ENCODE results near the gene ATOX1. TPM values are rescaled to one million over a fixed set of nuclear protein-coding genes. Genes with fewer than 3 reads are reported as not detected.
"Not testable (repeated sequence)": the region's sequence is repeated elsewhere in the genome, so short reads cannot be mapped to it uniquely, and the experiment has no call there.

The ATOX1 gene
- polyA plus RNA-seq, 6 donors from 2014 or later = 51.7 to 74.8 (median 59.4) TPM

- Mint-ChIP-seq H3K36me3 (peaks cover 2 to 9% of the 10 kb centered on the region in 2 donors), H3K27ac (peak overlapping the region in 1 of 6 donors; percentile 90), H3K4me3 (no peak overlapping the region), H3K27me3 (no peaks in the 10 kb centered on the region), H3K9me3 (no peaks in the 10 kb centered on the region), H3K4me1 (peaks cover 4 to 15% (median 7%) of the 10 kb centered on the region in 3 donors)
- DNase-seq (no peak), ATAC-seq (ENCODE audit: low read depth in 2 of 2) (no peak)
Measured at GRCh38 chr5:151737431-151737830, 21.0 kb downstream of the ATOX1 start.

- no peaks in the 10 kb centered on the region for H3K27me3 Mint-ChIP-seq
- H3K4me3 Mint-ChIP-seq = no peak overlapping the region
- no peak overlapping the region for H3K27ac Mint-ChIP-seq
- peaks cover 0 to 6% of the 10 kb centered on the region in 2 donors for H3K36me3 Mint-ChIP-seq
- peaks cover 1 to 10% (median 4%) of the 10 kb centered on the region in 3 donors for H3K4me1 Mint-ChIP-seq
- ATAC-seq (ENCODE audit: low read depth in 2 of 2) (no peak), DNase-seq (no peak)
- H3K9me3 Mint-ChIP-seq = no peaks in the 10 kb centered on the region
Measured at GRCh38 chr5:151735646-151736045, 22.8 kb downstream of the ATOX1 start.

GRCh38 chr5:151734064-151734408 is 24.4 kb downstream of the ATOX1 start:
- DNase-seq (no peak), ATAC-seq (ENCODE audit: low read depth in 2 of 2) (no peak)
- Mint-ChIP-seq H3K27ac (no peak overlapping the region), H3K27me3 (no peaks in the 10 kb centered on the region), H3K4me3 (no peak overlapping the region), H3K9me3 (peaks cover 0 to 15% (median 10%) of the 10 kb centered on the region in 7 donors), H3K4me1 (no peaks in the 10 kb centered on the region), H3K36me3 (peaks cover 12 to 18% of the 10 kb centered on the region in 2 donors)

- Mint-ChIP-seq H3K9me3 (peaks cover 0 to 15% (median 10%) of the 10 kb centered on the region in 7 donors), H3K4me3 (no peak overlapping the region), H3K36me3 (peaks cover 13 to 18% of the 10 kb centered on the region in 2 donors), H3K4me1 (no peaks in the 10 kb centered on the region), H3K27me3 (no peaks in the 10 kb centered on the region), H3K27ac (no peak overlapping the region)
- DNase-seq (no peak), ATAC-seq (ENCODE audit: low read depth in 2 of 2) (no peak)
Measured at GRCh38 chr5:151733358-151734063, 24.9 kb downstream of the ATOX1 start.

- peaks cover 0 to 15% (median 10%) of the 10 kb centered on the region in 7 donors for H3K9me3 Mint-ChIP-seq
- H3K4me1 Mint-ChIP-seq = no peaks in the 10 kb centered on the region
- no peak overlapping the region for H3K27ac Mint-ChIP-seq
- peaks cover 18 to 20% of the 10 kb centered on the region in 2 donors for H3K36me3 Mint-ChIP-seq
- no peak for DNase-seq
- no peak for ATAC-seq (ENCODE audit: low read depth in 2 of 2)
- no peak overlapping the region for H3K4me3 Mint-ChIP-seq
- no peaks in the 10 kb centered on the region for H3K27me3 Mint-ChIP-seq
Measured at GRCh38 chr5:151730381-151730780, 28.1 kb downstream of the ATOX1 start.

GRCh38 chr5:151729597-151729996 is 28.8 kb downstream of the ATOX1 start:
- Mint-ChIP-seq H3K36me3 (peaks cover 18 to 20% of the 10 kb centered on the region in 2 donors), H3K27ac (peak overlapping the region in 1 of 6 donors; percentile 63), H3K4me3 (peak overlapping the region in 1 of 8 donors; percentile 22), H3K9me3 (peaks cover 0 to 15% (median 10%) of the 10 kb centered on the region in 7 donors)
- not testable (repeated sequence) for H3K4me1 Mint-ChIP-seq; H3K27me3 Mint-ChIP-seq; ATAC-seq (ENCODE audit: low read depth in 2 of 2); DNase-seq

GRCh38 chr5:151724360-151724759 is 34.1 kb downstream of the ATOX1 start:
- H3K27me3 Mint-ChIP-seq = no peaks in the 10 kb centered on the region
- ATAC-seq (ENCODE audit: low read depth in 2 of 2) (no peak), DNase-seq (no peak)
- no peak overlapping the region for H3K27ac Mint-ChIP-seq
- peaks cover 18 to 34% (median 34%) of the 10 kb centered on the region in 3 donors for H3K4me1 Mint-ChIP-seq
- no peak overlapping the region for H3K4me3 Mint-ChIP-seq
- H3K36me3 Mint-ChIP-seq = peaks cover 3 to 11% of the 10 kb centered on the region in 2 donors
- peaks cover 0 to 3% (median 2%) of the 10 kb centered on the region in 7 donors for H3K9me3 Mint-ChIP-seq

- Mint-ChIP-seq H3K27ac (no peak overlapping the region), H3K27me3 (peaks cover 0 to 2% (median 0%) of the 10 kb centered on the region in 3 donors), H3K9me3 (no peaks in the 10 kb centered on the region), H3K4me1 (peaks cover 18 to 34% (median 34%) of the 10 kb centered on the region in 3 donors), H3K4me3 (no peak overlapping the region), H3K36me3 (peaks cover under 1 to 4% of the 10 kb centered on the region in 2 donors)
- no peak for DNase-seq
- no peak for ATAC-seq (ENCODE audit: low read depth in 2 of 2)
Measured at GRCh38 chr5:151722546-151722945, 35.9 kb downstream of the ATOX1 start.

- DNase-seq = no peak
- peak; percentile 23 for ATAC-seq (ENCODE audit: low read depth in 2 of 2)
- no peaks in the 10 kb centered on the region for H3K9me3 Mint-ChIP-seq
- peaks cover 0 to 4% of the 10 kb centered on the region in 2 donors for H3K36me3 Mint-ChIP-seq
- H3K27me3 Mint-ChIP-seq = peaks cover 0 to 5% (median 0%) of the 10 kb centered on the region in 3 donors
- H3K4me3 Mint-ChIP-seq = peak overlapping the region in 1 of 8 donors; percentile 21
- peak overlapping the region in 3 of 6 donors; percentile 8 to 52 (median 49) for H3K27ac Mint-ChIP-seq
- H3K4me1 Mint-ChIP-seq = peaks cover 18 to 36% (median 34%) of the 10 kb centered on the region in 3 donors
Measured at GRCh38 chr5:151721812-151722391, 36.5 kb downstream of the ATOX1 start.

- peaks cover 0 to 5% (median 0%) of the 10 kb centered on the region in 3 donors for H3K27me3 Mint-ChIP-seq
- peak overlapping the region in 5 of 6 donors; percentile 4 to 84 (median 41) for H3K27ac Mint-ChIP-seq
- ATAC-seq (ENCODE audit: low read depth in 2 of 2) (peak; percentile 98), DNase-seq (peak; percentile 40)
- peaks cover 18 to 36% (median 34%) of the 10 kb centered on the region in 3 donors for H3K4me1 Mint-ChIP-seq
- peaks cover 0 to 4% of the 10 kb centered on the region in 2 donors for H3K36me3 Mint-ChIP-seq
- H3K9me3 Mint-ChIP-seq = no peaks in the 10 kb centered on the region
- H3K4me3 Mint-ChIP-seq = peak overlapping the region in 4 of 8 donors; percentile 18 to 57 (median 34)
Measured at GRCh38 chr5:151721087-151721646, 37.3 kb downstream of the ATOX1 start.

GRCh38 chr5:151720215-151720614 is 38.2 kb downstream of the ATOX1 start:
- Mint-ChIP-seq H3K36me3 (peaks cover 0 to 4% of the 10 kb centered on the region in 2 donors), H3K9me3 (no peaks in the 10 kb centered on the region), H3K27ac (peak overlapping the region in 2 of 6 donors; percentile 11 to 69), H3K4me3 (no peak overlapping the region), H3K4me1 (peaks cover 18 to 36% (median 34%) of the 10 kb centered on the region in 3 donors), H3K27me3 (peaks cover 0 to 5% (median 0%) of the 10 kb centered on the region in 3 donors)
- DNase-seq (no peak), ATAC-seq (ENCODE audit: low read depth in 2 of 2) (no peak)

GRCh38 chr5:151719228-151720000 is 39.0 kb downstream of the ATOX1 start:
- peaks cover 0 to 1% (median 0%) of the 10 kb centered on the region in 7 donors for H3K9me3 Mint-ChIP-seq
- H3K27me3 Mint-ChIP-seq = peaks cover 0 to 5% (median 4%) of the 10 kb centered on the region in 3 donors
- H3K27ac Mint-ChIP-seq = no peak overlapping the region

GRCh38 chr5:151718646-151719045 is 39.8 kb downstream of the ATOX1 start:
- peaks cover 0 to 4% of the 10 kb centered on the region in 2 donors for H3K36me3 Mint-ChIP-seq
- no peak overlapping the region for H3K27ac Mint-ChIP-seq
- no peak overlapping the region for H3K4me3 Mint-ChIP-seq

More at GRCh38 chr5:151719228-151720000, 39.0 kb downstream of the ATOX1 start:
- Mint-ChIP-seq H3K4me3 (peak overlapping the region in 1 of 8 donors; percentile 50), H3K4me1 (peaks cover 18 to 36% (median 34%) of the 10 kb centered on the region in 3 donors), H3K36me3 (peaks cover 0 to 4% of the 10 kb centered on the region in 2 donors)
- ATAC-seq (ENCODE audit: low read depth in 2 of 2) (no peak), DNase-seq (no peak)

More at GRCh38 chr5:151718646-151719045, 39.8 kb downstream of the ATOX1 start:
- no peak for ATAC-seq (ENCODE audit: low read depth in 2 of 2)
- Mint-ChIP-seq H3K27me3 (peaks cover 0 to 5% (median 4%) of the 10 kb centered on the region in 3 donors), H3K9me3 (peaks cover 0 to 1% (median 0%) of the 10 kb centered on the region in 7 donors), H3K4me1 (peaks cover 18 to 36% (median 34%) of the 10 kb centered on the region in 3 donors)
- no peak for DNase-seq
